Neural cell (in vitro differentiated cells): ENCODE results near the gene CNKSR2. TPM values are rescaled to one million over a fixed set of nuclear protein-coding genes. Genes with fewer than 3 reads are reported as not detected.

Source experiments
- H2AFZ ChIP-seq: fragments of 200-600, 300-800 bp; sonication (generic), shearing (Covaris generic); 2 replicates; pipeline ENCODE4 v1.6.0; 2014; ENCODE audit warnings: low read depth, mild to moderate bottlenecking, antibody characterized with exemption, low read length, moderate library complexity
- H3F3A ChIP-seq: fragments of 200-600 bp; shearing (Covaris generic); 2 replicates; pipeline ENCODE4 v1.6.1; 2016; ENCODE audit warnings: mild to moderate bottlenecking, moderate library complexity, mixed read lengths, antibody characterized with exemption, low read length; ENCODE audit not compliant: insufficient read depth, poor library complexity, severe bottlenecking
- H3K27ac ChIP-seq: fragments of 200-600, 300-800 bp; sonication (generic), shearing (Covaris generic); 2 replicates; pipeline ENCODE4 v1.5.1; 2014; ENCODE audit warnings: mild to moderate bottlenecking, low read length, moderate library complexity
- H3K27me3 ChIP-seq: fragments of 300-800, 200-600 bp; sonication (generic), shearing (Covaris generic); 2 replicates; pipeline ENCODE4 v1.6.0; 2014; ENCODE audit warnings: mild to moderate bottlenecking, low read depth, low read length, moderate library complexity; ENCODE audit not compliant: insufficient read depth
- H3K36me3 ChIP-seq: fragments of 300-800, 200-600 bp; sonication (generic), shearing (Covaris generic); 2 replicates; pipeline ENCODE4 v1.5.1; 2014; ENCODE audit warnings: mild to moderate bottlenecking, antibody characterized with exemption, low read length, moderate library complexity; ENCODE audit not compliant: insufficient read depth
- H3K4me2 ChIP-seq: fragments of 300-800, 200-600 bp; sonication (generic), shearing (Covaris generic); 2 replicates; pipeline ENCODE4 v1.6.0; 2014; ENCODE audit warnings: mild to moderate bottlenecking, low read length
- H3K4me3 ChIP-seq: fragments of 300-800, 200-600 bp; sonication (generic), shearing (Covaris generic); 2 replicates; pipeline ENCODE4 v1.5.1; 2014; ENCODE audit warnings: mild to moderate bottlenecking, low read length, moderate library complexity
- H3K79me2 ChIP-seq: fragments of 200-600 bp; shearing (Covaris generic); replicated peaks from 2 replicates; pipeline ENCODE4 v1.6.0; 2014; ENCODE audit warnings: mild to moderate bottlenecking, low read length, moderate library complexity; ENCODE audit not compliant: insufficient read depth
- H3K9ac ChIP-seq: fragments of 300-800, 200-600 bp; sonication (generic), shearing (Covaris generic); 2 replicates; pipeline ENCODE4 v1.6.1; 2016; ENCODE audit warnings: mild to moderate bottlenecking, low read length, mixed read lengths
- H3K9me2 ChIP-seq: fragments of 200-600 bp; shearing (Covaris generic); 2 replicates; pipeline ENCODE4 v1.6.1; 2016; ENCODE audit warnings: mild to moderate bottlenecking, low read length, mixed read lengths; ENCODE audit not compliant: insufficient read depth
- H3K9me3 ChIP-seq: fragments of 200-600, 300-800 bp; sonication (generic), shearing (Covaris generic); 2 replicates; pipeline ENCODE4 v1.6.1; 2016; ENCODE audit warnings: mild to moderate bottlenecking, mixed run types, low read length, moderate library complexity, mixed read lengths
- H4K20me1 ChIP-seq: fragments of 200-600 bp; shearing (Covaris generic); 2 replicates; pipeline ENCODE4 v1.6.1; 2016; ENCODE audit warnings: mild to moderate bottlenecking, mixed run types; ENCODE audit not compliant: insufficient read depth
- CTCF ChIP-seq: fragments of 450-650 bp; IDR thresholded peaks from 2 replicates; pipeline ENCODE4 v1.5.1; 2014; ENCODE audit warnings: antibody characterized with exemption, mild to moderate bottlenecking, moderate library complexity; ENCODE audit not compliant: poor library complexity, severe bottlenecking
- EP300 ChIP-seq: fragments of 450-650 bp; conservative IDR thresholded peaks from 2 replicates; pipeline ENCODE4 v1.6.1; 2014; ENCODE audit warnings: antibody characterized with exemption, mild to moderate bottlenecking, moderate library complexity; ENCODE audit not compliant: poor library complexity, severe bottlenecking
- EZH2 ChIP-seq: fragments of 200-600, 300-800 bp; shearing (Covaris generic), sonication (generic); IDR thresholded peaks from 2 replicates; pipeline ENCODE4 v1.6.1; 2014; ENCODE audit warnings: antibody characterized with exemption, low read length, borderline replicate concordance, mild to moderate bottlenecking; ENCODE audit not compliant: insufficient read depth, poor library complexity, severe bottlenecking
- MXI1 ChIP-seq: fragments of 450-650 bp; conservative IDR thresholded peaks from 2 replicates; pipeline ENCODE4 v1.6.1; 2014; ENCODE audit warnings: antibody characterized with exemption, mild to moderate bottlenecking; ENCODE audit not compliant: poor library complexity, severe bottlenecking
- POLR2AphosphoS5 ChIP-seq: IDR thresholded peaks from 2 replicates; pipeline ENCODE4 v1.6.1; 2012
- RAD21 ChIP-seq: fragments of 450-650 bp; conservative IDR thresholded peaks from 2 replicates; pipeline ENCODE4 v1.6.1; 2014; ENCODE audit warnings: antibody characterized with exemption, mild to moderate bottlenecking, moderate library complexity
- REST ChIP-seq: IDR thresholded peaks from 2 replicates; pipeline ENCODE4 v1.6.1; 2012; ENCODE audit warnings: borderline replicate concordance
- SMC3 ChIP-seq: fragments of 450-650 bp; conservative IDR thresholded peaks from 2 replicates; pipeline ENCODE4 v1.6.1; 2014; ENCODE audit warnings: antibody characterized with exemption, mild to moderate bottlenecking, moderate library complexity; ENCODE audit not compliant: poor library complexity
- TAF1 ChIP-seq: IDR thresholded peaks from 2 replicates; pipeline ENCODE4 v1.6.1; 2012; ENCODE audit warnings: low read depth
- polyA plus RNA-seq: library from polyadenylated mRNA; depleted of rRNA; stranded (reverse); fragments of >200 nt; gene quantifications from 2 replicates; pipeline ENCODE4 v1.2.3, GENCODE V29; 2014

Gene CNKSR2
- polyA plus RNA-seq, 1 donor from 2014 or later: 31.1 TPM

- Histone ChIP-seq H3K27me3 (no peaks in the 10 kb centered on the region), H3K9me2 (no peaks in the 10 kb centered on the region), H3F3A (no peaks in the 10 kb centered on the region), H3K79me2 (peaks cover 52% of the 10 kb centered on the region), H3K9me3 (no peaks in the 10 kb centered on the region), H4K20me1 (no peaks in the 10 kb centered on the region), H3K27ac (peak overlapping the region; percentile 80), H3K36me3 (no peaks in the 10 kb centered on the region), H3K4me3 (peak overlapping the region; percentile 90), H2AFZ (no peak overlapping the region), H3K9ac (peak overlapping the region; percentile 87), H3K4me2 (peak overlapping the region; percentile 82)
- TF ChIP-seq EP300 (no peak), RAD21 (no peak), CTCF (no peak), POLR2AphosphoS5 (no peak), EZH2 (no peak), SMC3 (no peak), TAF1 (no peak), REST (no peak), MXI1 (no peak)
Observed at GRCh38 chrX:21376636-21377035, 2.4 kb downstream of the CNKSR2 start.

GRCh38 chrX:21379991-21380390 is 5.8 kb downstream of the CNKSR2 start:
- Histone ChIP-seq H4K20me1 (no peaks in the 10 kb centered on the region), H3K9ac (no peak overlapping the region), H3K4me3 (peak overlapping the region; percentile 41), H3K79me2 (peaks cover 81% of the 10 kb centered on the region), H3K4me2 (no peak overlapping the region), H2AFZ (no peak overlapping the region), H3K27ac (no peak overlapping the region), H3K9me3 (no peaks in the 10 kb centered on the region), H3K27me3 (no peaks in the 10 kb centered on the region), H3K36me3 (no peaks in the 10 kb centered on the region), H3K9me2 (no peaks in the 10 kb centered on the region), H3F3A (no peaks in the 10 kb centered on the region)
- TF ChIP-seq EP300: no peak
- no peak for TF ChIP-seq CTCF
- no peak for TF ChIP-seq REST
- no peak for TF ChIP-seq TAF1
- no peak for TF ChIP-seq SMC3
- no peak for TF ChIP-seq POLR2AphosphoS5
- no peak for TF ChIP-seq EZH2
- TF ChIP-seq RAD21: no peak
- TF ChIP-seq MXI1: no peak
